ENCODE data around the gene EDN2.
A peak's percentile ranks its signal among the peaks of the same experiment; 100 is the strongest.

Gene EDN2

DNA sequence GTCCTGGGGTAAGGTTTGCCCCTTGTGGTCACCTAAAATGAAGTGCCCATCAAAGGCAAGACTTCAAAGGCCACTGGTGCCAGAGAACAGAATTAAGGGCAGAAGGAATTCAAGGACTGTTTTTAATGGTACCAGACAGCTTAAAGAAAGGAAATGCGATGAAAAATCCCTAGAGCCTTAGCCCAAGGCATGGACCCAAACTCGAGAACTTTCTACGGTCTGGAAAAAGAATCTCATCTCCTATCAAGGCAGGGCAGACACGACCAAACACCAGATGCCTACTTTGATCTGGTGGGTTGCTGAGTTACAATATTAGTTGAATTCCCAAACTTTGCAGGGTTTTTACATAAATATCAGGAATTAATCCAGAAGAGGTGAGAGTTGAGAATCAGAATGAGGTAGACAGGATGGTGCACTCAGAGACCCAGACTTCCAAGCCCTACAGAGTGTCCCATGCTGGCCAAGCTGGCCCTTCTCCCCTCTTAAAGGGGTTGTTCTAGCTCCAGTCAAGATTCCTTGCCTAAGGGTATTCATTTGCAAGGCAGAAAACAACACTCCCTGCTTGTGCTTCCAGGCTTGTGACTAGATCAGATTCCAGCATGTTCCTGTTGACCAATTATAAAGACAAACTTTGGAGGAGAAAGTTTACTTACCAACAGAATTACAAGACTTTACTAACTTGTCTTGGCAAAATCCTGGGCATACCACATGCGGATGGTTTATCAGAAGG, 48.0 kb downstream of the EDN2 start:
- no peak overlapping the region for H3K4me3 ChIP-seq (ENCODE audit: low read length in 2 of 2)
- H3K9ac ChIP-seq (ENCODE audit: low read depth, low read length, poor library complexity) = no peak overlapping the region
- no peaks in the 10 kb centered on the region for H3K36me3 ChIP-seq (replicated peaks in 1 of 2; ENCODE audit: control insufficient read depth in 2 of 2, insufficient read depth in 2 of 2, low read length in 2 of 2)
- no peak overlapping the region for H2BK120ac ChIP-seq (ENCODE audit: low read depth, low read length)
- H3K4me2 ChIP-seq (ENCODE audit: insufficient read depth, low read length, poor library complexity, severe bottlenecking) = no peak overlapping the region
- H3K9me3 ChIP-seq (replicated peaks in 1 of 2; ENCODE audit: control insufficient read depth in 2 of 2, insufficient read depth in 1 of 2, low read depth in 1 of 2, low read length in 2 of 2) = no peaks in the 10 kb centered on the region
- H3K27me3 ChIP-seq (ENCODE audit: control insufficient read depth in 3 of 3, insufficient read depth in 3 of 3, low read depth in 1 of 3, low read length in 3 of 3) = peaks cover 0 to 24% (median 0%) of the 10 kb centered on the region in 3 experiments
- no peak overlapping the region for H2AFZ ChIP-seq (ENCODE audit: low read length)
- H3K79me1 ChIP-seq (ENCODE audit: low read depth, low read length) = no peaks in the 10 kb centered on the region
- no peak overlapping the region for H3K14ac ChIP-seq (ENCODE audit: low read length)
- no peak overlapping the region for H3K4ac ChIP-seq (ENCODE audit: low read length)
- no peak for DNase-seq (ENCODE audit: low spot score)
- no peak overlapping the region for H2AK5ac ChIP-seq (ENCODE audit: low read depth, low read length)
- H2BK12ac ChIP-seq (ENCODE audit: low read length) = no peak overlapping the region
- no peak overlapping the region for H2BK5ac ChIP-seq (ENCODE audit: low read length)
- H3K18ac ChIP-seq (ENCODE audit: low read length) = no peak overlapping the region
- H3K27ac ChIP-seq (replicated peaks; ENCODE audit: low read length) = no peak overlapping the region
- no peak overlapping the region for H4K8ac ChIP-seq (ENCODE audit: low read depth, low read length)
- no CpG with 5 or more reads among the region's 5 CpGs for WGBS, 2 donors (ENCODE audit: extremely low coverage in 2 of 2, insufficient read length in 2 of 2, insufficient replicate concordance in 1 of 2)
- H3K23ac ChIP-seq (ENCODE audit: low read depth, low read length, poor library complexity) = no peak overlapping the region
- peaks cover 0 to 14% of the 10 kb centered on the region in 2 donors for H3K4me1 ChIP-seq (ENCODE audit: control insufficient read depth in 2 of 2, insufficient read depth in 1 of 2, low read depth in 1 of 2, low read length in 2 of 2)
- H2BK15ac ChIP-seq (ENCODE audit: low read length) = no peak overlapping the region
- no peak overlapping the region for H4K91ac ChIP-seq (ENCODE audit: low read depth, low read length, poor library complexity)

DNA sequence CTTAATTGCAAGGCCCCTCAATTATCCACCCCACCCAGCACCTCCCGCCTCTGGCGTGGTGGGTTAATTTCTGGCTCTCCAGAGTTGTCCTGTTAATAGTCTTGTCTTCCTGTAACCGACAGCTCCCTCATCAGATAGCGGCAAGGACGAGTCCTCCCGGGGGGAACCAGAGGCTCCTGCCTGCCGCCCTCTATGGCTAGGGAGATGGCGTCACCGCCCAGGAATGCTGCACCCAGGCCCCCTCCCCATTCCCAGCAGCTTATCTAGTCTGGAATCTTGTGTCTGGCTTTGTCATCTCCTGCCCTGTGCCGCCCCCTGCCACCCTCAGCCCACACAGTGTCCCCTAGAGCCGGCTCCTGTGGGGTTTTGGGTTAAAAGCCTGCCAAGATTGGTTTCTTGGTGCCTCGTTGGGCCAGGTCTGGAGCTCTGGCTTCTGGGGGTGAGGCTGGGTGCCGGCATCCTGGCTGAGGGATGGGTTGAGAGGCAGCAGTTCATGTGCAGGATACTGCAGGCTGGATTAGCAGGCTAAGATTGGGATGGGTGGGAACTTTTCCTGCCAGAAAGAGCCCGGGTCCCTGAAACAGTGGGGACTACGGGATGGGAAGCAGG, 48.8 kb downstream of the EDN2 start:
- Histone ChIP-seq H2AFZ (ENCODE audit: low read length) (peak overlapping the region; percentile 55), H3K27ac (replicated peaks; ENCODE audit: low read length) (no peak overlapping the region), H3K23ac (ENCODE audit: low read depth, low read length, poor library complexity) (no peak overlapping the region), H2BK12ac (ENCODE audit: low read length) (no peak overlapping the region), H3K4me3 (ENCODE audit: low read length in 2 of 2) (no peak overlapping the region), H3K9me3 (replicated peaks in 1 of 2; ENCODE audit: control insufficient read depth in 2 of 2, insufficient read depth in 1 of 2, low read depth in 1 of 2, low read length in 2 of 2) (no peaks in the 10 kb centered on the region), H3K4me2 (ENCODE audit: insufficient read depth, low read length, poor library complexity, severe bottlenecking) (peak overlapping the region; percentile 34), H3K4me1 (ENCODE audit: control insufficient read depth in 2 of 2, insufficient read depth in 1 of 2, low read depth in 1 of 2, low read length in 2 of 2) (peaks cover 0 to 14% of the 10 kb centered on the region in 2 donors), H3K18ac (ENCODE audit: low read length) (peak overlapping the region; percentile 55), H2BK15ac (ENCODE audit: low read length) (peak overlapping the region; percentile 3), H3K4ac (ENCODE audit: low read length) (no peak overlapping the region), H4K8ac (ENCODE audit: low read depth, low read length) (no peak overlapping the region), H3K14ac (ENCODE audit: low read length) (no peak overlapping the region), H2BK120ac (ENCODE audit: low read depth, low read length) (no peak overlapping the region), H2BK5ac (ENCODE audit: low read length) (peak overlapping the region; percentile 2), H3K79me1 (ENCODE audit: low read depth, low read length) (no peaks in the 10 kb centered on the region), H2AK5ac (ENCODE audit: low read depth, low read length) (no peak overlapping the region), H3K36me3 (replicated peaks in 1 of 2; ENCODE audit: control insufficient read depth in 2 of 2, insufficient read depth in 2 of 2, low read length in 2 of 2) (no peaks in the 10 kb centered on the region), H4K91ac (ENCODE audit: low read depth, low read length, poor library complexity) (no peak overlapping the region), H3K27me3 (ENCODE audit: control insufficient read depth in 3 of 3, insufficient read depth in 3 of 3, low read depth in 1 of 3, low read length in 3 of 3) (peaks cover 0 to 24% (median 0%) of the 10 kb centered on the region in 3 experiments), H3K9ac (ENCODE audit: low read depth, low read length, poor library complexity) (no peak overlapping the region)
- WGBS, 2 donors (ENCODE audit: extremely low coverage in 2 of 2, insufficient read length in 2 of 2, insufficient replicate concordance in 1 of 2) = no CpG with 5 or more reads among the region's 15 CpGs
- peak; percentile 50 for DNase-seq (ENCODE audit: low spot score)

DNA sequence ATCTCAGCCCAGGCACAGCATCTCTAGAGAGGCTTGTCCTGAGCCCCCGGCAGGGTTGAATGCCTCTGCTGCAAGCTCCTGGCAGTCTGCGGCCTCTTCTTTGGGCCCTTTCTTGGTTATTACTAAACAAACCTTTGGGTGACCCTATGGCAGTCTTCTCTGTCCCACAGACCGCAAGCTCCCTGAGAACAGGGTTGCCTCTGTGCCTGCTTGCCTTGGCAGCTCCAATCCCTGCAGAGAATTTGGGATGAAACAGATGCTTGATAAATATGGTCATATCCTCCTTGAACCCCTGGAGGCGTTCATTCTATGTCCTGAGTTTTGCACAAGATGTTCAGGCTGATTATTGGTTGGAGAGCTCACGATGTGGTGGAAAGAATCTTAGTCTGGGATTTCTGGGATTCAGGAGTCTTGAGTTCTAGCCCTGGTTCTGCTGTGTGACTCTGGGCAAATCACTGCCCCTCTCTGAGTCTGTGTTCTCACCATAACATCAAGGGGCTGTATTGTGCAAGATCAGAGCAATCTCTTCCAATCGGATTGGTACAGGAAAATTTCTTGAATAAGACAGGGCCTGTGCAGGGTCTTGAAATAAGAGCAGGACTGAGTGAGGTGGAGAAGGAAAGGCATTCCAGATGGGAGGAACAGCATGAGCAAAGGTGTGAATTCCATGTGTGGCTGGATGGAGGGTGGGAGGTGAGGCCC, 49.6 kb downstream of the EDN2 start:
- Histone ChIP-seq H4K8ac (ENCODE audit: low read depth, low read length) (peak overlapping the region; percentile 93), H3K9ac (ENCODE audit: low read depth, low read length, poor library complexity) (no peak overlapping the region), H3K4me2 (ENCODE audit: insufficient read depth, low read length, poor library complexity, severe bottlenecking) (no peak overlapping the region), H3K9me3 (replicated peaks in 1 of 2; ENCODE audit: control insufficient read depth in 2 of 2, insufficient read depth in 1 of 2, low read depth in 1 of 2, low read length in 2 of 2) (no peaks in the 10 kb centered on the region), H3K36me3 (replicated peaks in 1 of 2; ENCODE audit: control insufficient read depth in 2 of 2, insufficient read depth in 2 of 2, low read length in 2 of 2) (no peaks in the 10 kb centered on the region), H3K79me1 (ENCODE audit: low read depth, low read length) (no peaks in the 10 kb centered on the region), H3K18ac (ENCODE audit: low read length) (peak overlapping the region; percentile 74), H3K14ac (ENCODE audit: low read length) (no peak overlapping the region), H2AK5ac (ENCODE audit: low read depth, low read length) (peak overlapping the region; percentile 68), H3K27me3 (ENCODE audit: control insufficient read depth in 3 of 3, insufficient read depth in 3 of 3, low read depth in 1 of 3, low read length in 3 of 3) (peaks cover 0 to 23% (median 0%) of the 10 kb centered on the region in 3 experiments), H3K23ac (ENCODE audit: low read depth, low read length, poor library complexity) (no peak overlapping the region), H3K4me1 (ENCODE audit: control insufficient read depth in 2 of 2, insufficient read depth in 1 of 2, low read depth in 1 of 2, low read length in 2 of 2) (peaks cover 0 to 14% of the 10 kb centered on the region in 2 donors), H3K4ac (ENCODE audit: low read length) (no peak overlapping the region), H2AFZ (ENCODE audit: low read length) (no peak overlapping the region), H4K91ac (ENCODE audit: low read depth, low read length, poor library complexity) (no peak overlapping the region), H2BK5ac (ENCODE audit: low read length) (peak overlapping the region; percentile 40), H3K4me3 (ENCODE audit: low read length in 2 of 2) (no peak overlapping the region), H2BK12ac (ENCODE audit: low read length) (no peak overlapping the region), H2BK120ac (ENCODE audit: low read depth, low read length) (no peak overlapping the region), H2BK15ac (ENCODE audit: low read length) (peak overlapping the region; percentile 3), H3K27ac (replicated peaks; ENCODE audit: low read length) (no peak overlapping the region)
- no peak for DNase-seq (ENCODE audit: low spot score)
- no CpG with 5 or more reads among the region's 6 CpGs for WGBS, 2 donors (ENCODE audit: extremely low coverage in 2 of 2, insufficient read length in 2 of 2, insufficient replicate concordance in 1 of 2)

DNA sequence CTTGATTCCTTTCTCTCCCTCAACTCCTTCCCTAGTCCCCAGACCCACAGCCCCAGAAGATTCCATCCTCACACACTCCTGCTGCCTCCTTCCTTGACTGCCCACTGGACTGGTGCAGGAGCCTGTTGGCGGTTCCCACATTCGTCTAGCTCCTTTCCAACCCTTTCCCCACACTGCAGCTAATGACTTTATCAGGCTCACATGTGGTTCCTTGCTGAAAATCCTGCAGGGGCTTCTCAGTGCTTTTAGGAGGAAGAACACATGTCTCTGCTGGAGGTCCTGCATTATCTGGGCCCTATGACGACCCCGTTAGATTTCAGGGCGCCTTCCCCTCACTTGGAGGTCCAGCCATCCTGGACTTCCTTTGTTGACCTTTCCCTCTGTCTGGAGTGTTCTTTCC, 50.2 kb downstream of the EDN2 start:
- H4K91ac ChIP-seq (ENCODE audit: low read depth, low read length, poor library complexity) = no peak overlapping the region
- H2BK12ac ChIP-seq (ENCODE audit: low read length) = no peak overlapping the region
- H4K8ac ChIP-seq (ENCODE audit: low read depth, low read length) = peak overlapping the region; percentile 93
- H2BK15ac ChIP-seq (ENCODE audit: low read length) = no peak overlapping the region
- no peak overlapping the region for H3K4me2 ChIP-seq (ENCODE audit: insufficient read depth, low read length, poor library complexity, severe bottlenecking)
- no peak overlapping the region for H3K4me3 ChIP-seq (ENCODE audit: low read length in 2 of 2)
- H2AK5ac ChIP-seq (ENCODE audit: low read depth, low read length) = peak overlapping the region; percentile 73
- no peaks in the 10 kb centered on the region for H3K9me3 ChIP-seq (replicated peaks in 1 of 2; ENCODE audit: control insufficient read depth in 2 of 2, insufficient read depth in 1 of 2, low read depth in 1 of 2, low read length in 2 of 2)
- WGBS, 2 donors (ENCODE audit: extremely low coverage in 2 of 2, insufficient read length in 2 of 2, insufficient replicate concordance in 1 of 2) = no CpG with 5 or more reads among the region's 5 CpGs
- H3K27ac ChIP-seq (replicated peaks; ENCODE audit: low read length) = no peak overlapping the region
- H3K4me1 ChIP-seq (ENCODE audit: control insufficient read depth in 2 of 2, insufficient read depth in 1 of 2, low read depth in 1 of 2, low read length in 2 of 2) = peaks cover 0 to 14% of the 10 kb centered on the region in 2 donors
- no peak overlapping the region for H2BK120ac ChIP-seq (ENCODE audit: low read depth, low read length)
- no peak overlapping the region for H3K23ac ChIP-seq (ENCODE audit: low read depth, low read length, poor library complexity)
- no peak overlapping the region for H3K4ac ChIP-seq (ENCODE audit: low read length)
- H3K14ac ChIP-seq (ENCODE audit: low read length) = no peak overlapping the region
- H3K36me3 ChIP-seq (replicated peaks in 1 of 2; ENCODE audit: control insufficient read depth in 2 of 2, insufficient read depth in 2 of 2, low read length in 2 of 2) = no peaks in the 10 kb centered on the region
- peaks cover 0 to 19% (median 0%) of the 10 kb centered on the region in 3 experiments for H3K27me3 ChIP-seq (ENCODE audit: control insufficient read depth in 3 of 3, insufficient read depth in 3 of 3, low read depth in 1 of 3, low read length in 3 of 3)
- H2AFZ ChIP-seq (ENCODE audit: low read length) = no peak overlapping the region
- H3K9ac ChIP-seq (ENCODE audit: low read depth, low read length, poor library complexity) = no peak overlapping the region
- H3K79me1 ChIP-seq (ENCODE audit: low read depth, low read length) = no peaks in the 10 kb centered on the region
- H2BK5ac ChIP-seq (ENCODE audit: low read length) = peak overlapping the region; percentile 40
- no peak for DNase-seq (ENCODE audit: low spot score)
- peak overlapping the region; percentile 74 for H3K18ac ChIP-seq (ENCODE audit: low read length)
